Activated naive CD8-positive, alpha-beta T cell (primary cell): Measurements from ENCODE around the gene RIPOR1.
"Not testable (repeated sequence)": the region's sequence is repeated elsewhere in the genome, so short reads cannot be mapped to it uniquely, and the experiment has no call there.

Experiments used
- H3K27ac Mint-ChIP-seq: one replicate; pipeline ENCODE4 v1.8.0; 2021; ENCODE audit warnings: mixed read lengths
- H3K27me3 Mint-ChIP-seq: one replicate; pipeline ENCODE4 v1.8.0; 2021; ENCODE audit warnings: mixed read lengths
- H3K36me3 Mint-ChIP-seq: one replicate; pipeline ENCODE4 v1.8.0; 2021; ENCODE audit warnings: mixed read lengths
- H3K4me1 Mint-ChIP-seq: one replicate; pipeline ENCODE4 v1.8.0; 2021; ENCODE audit warnings: low read depth, mixed read lengths
- H3K4me3 Mint-ChIP-seq: one replicate; pipeline ENCODE4 v1.8.0; 2021; ENCODE audit warnings: mild to moderate bottlenecking, mixed read lengths
- H3K9me3 Mint-ChIP-seq: one replicate; pipeline ENCODE4 v1.8.0; 2021; ENCODE audit warnings: low read depth, mixed read lengths

RIPOR1 gene

DNA sequence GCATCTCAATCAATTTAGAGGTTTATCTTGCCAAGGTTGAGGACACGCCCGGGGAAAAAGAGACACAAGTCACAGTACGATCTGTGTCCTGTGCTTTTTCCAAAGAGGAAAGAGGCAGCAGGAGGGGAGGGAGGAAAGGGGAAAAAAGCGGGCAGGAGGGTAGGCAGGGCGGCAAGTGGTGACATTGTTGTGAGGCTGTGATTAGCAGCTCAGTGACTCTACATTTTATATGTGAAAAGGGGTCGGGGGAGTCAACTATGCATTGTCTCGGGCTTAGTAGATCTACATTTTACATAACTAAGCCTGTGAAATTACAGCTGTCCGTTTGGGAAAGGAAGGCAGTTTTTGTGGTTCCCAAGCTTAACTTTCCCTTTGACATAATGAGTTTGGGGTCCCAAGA is 22.2 kb upstream of the RIPOR1 start:
- Mint-ChIP-seq H3K27ac (peak overlapping the region; percentile 82), H3K4me3 (no peak overlapping the region), H3K9me3 (no peaks in the 10 kb centered on the region), H3K27me3 (no peaks in the 10 kb centered on the region), H3K36me3 (no peaks in the 10 kb centered on the region), H3K4me1 (peaks cover 55% of the 10 kb centered on the region)

DNA sequence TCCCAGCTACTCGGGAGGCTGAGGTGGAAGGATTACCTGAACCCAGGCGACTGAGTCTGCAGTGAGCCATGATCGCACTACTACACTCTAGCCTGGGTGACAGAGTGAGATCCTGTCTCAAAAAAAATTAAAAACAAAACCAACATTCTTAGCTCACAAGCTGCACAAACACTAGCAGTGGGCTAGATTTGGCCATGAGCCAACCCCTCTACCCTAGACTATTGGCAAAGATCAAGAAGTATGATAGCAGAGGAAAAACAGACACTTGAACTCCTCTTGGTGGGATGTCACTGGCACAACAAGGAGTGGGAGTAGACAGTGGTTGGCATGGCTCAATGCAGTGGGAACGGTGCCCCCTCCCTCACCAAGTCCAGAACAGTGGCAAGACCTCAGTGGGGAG is 19.6 kb upstream of the RIPOR1 start:
- H3K36me3 Mint-ChIP-seq, result no peaks in the 10 kb centered on the region
- peaks cover 50% of the 10 kb centered on the region for H3K4me1 Mint-ChIP-seq
- no peaks in the 10 kb centered on the region for H3K27me3 Mint-ChIP-seq
- peak overlapping the region; percentile 8 for H3K4me3 Mint-ChIP-seq
- H3K27ac Mint-ChIP-seq, result peak overlapping the region; percentile 50
- no peaks in the 10 kb centered on the region for H3K9me3 Mint-ChIP-seq

DNA sequence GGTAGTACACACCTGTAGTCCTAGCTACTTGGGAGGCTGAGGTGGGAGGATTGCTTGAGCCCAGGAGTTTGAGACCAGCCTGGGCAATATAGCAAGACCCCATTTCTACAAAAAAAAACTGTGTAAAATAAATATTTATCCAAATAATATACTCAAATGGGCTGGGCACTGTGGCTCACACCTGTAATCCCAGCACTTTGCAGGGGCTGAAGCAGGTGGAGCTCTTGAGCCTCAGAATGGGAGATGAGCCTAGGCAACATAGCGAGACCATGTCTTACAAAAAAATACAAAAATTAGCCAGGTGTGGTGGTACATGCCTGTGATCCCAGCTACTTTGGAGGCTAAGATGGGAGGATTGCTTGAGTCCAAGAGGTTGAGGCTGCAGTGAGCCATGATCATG is 14.7 kb upstream of the RIPOR1 start:
- peaks cover 29% of the 10 kb centered on the region for H3K4me1 Mint-ChIP-seq
- H3K4me3 Mint-ChIP-seq, H3K36me3 Mint-ChIP-seq, H3K27me3 Mint-ChIP-seq, H3K27ac Mint-ChIP-seq, H3K9me3 Mint-ChIP-seq: not testable (repeated sequence)

DNA sequence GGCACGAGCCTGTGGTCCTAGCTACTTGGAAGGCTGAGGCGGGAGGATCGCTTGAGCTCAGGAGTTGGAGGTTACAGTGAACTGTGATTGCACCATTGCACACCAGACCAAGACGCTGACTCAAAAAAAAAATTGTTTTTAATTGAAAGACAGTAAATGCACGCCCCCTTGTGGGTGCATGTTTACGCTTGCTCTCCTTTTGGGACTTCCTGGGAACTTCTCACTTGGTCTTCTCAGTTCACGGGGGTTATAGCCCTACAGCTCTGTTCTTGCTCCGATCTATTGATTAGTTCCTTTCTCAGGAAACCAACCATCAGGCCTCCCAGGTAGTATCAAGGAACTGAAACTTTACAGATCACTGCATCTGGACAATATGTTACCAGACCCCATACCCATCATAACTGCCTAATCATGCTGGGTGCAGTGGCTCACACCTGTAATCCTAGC is 14.2 kb upstream of the RIPOR1 start:
- no peaks in the 10 kb centered on the region for H3K27me3 Mint-ChIP-seq
- peaks cover 30% of the 10 kb centered on the region for H3K4me1 Mint-ChIP-seq
- no peaks in the 10 kb centered on the region for H3K9me3 Mint-ChIP-seq
- no peak overlapping the region for H3K4me3 Mint-ChIP-seq
- no peak overlapping the region for H3K27ac Mint-ChIP-seq
- H3K36me3 Mint-ChIP-seq, result no peaks in the 10 kb centered on the region

DNA sequence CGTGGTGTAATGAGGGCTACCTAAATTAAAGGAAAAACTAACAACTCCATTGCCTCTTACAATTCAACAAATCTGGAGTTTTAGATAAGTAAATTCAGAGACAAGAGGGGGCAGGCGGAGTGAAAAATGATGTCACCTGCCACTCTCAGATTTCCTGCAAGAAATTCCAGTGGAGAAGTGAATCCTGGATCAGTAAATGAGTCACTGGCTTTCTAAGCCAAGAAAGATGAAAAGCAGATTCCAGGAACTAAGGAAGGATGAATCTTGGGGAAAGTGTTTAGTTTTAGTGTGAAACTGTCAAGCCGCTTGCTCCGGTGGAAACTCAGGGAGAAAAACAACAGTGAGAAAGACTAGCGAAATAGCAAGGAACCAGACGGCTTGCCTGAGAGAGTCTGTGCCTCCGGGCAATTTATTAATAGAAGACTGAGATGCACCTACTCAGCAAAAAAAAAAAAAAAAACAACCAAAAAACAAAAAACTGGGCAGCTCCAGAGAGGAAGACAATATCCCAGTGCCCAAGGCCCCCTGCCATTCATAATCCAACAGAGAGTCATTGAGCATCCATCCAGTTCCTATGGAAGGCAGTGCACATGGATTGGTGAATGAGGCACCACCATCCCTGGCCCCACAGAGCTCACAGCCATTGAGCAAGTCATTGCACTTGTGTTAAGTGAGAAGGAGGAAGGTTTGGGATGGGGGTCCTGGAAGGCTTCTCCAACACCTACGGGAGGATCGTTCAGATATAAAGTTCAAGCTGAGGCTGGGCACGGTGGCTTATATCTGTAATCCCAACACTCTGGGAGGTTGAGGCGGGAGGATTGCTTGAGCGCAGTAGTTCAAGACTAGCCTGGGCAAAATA is 12.1 kb upstream of the RIPOR1 start:
- Mint-ChIP-seq H3K9me3 (no peaks in the 10 kb centered on the region), H3K4me1 (peaks cover 34% of the 10 kb centered on the region), H3K27ac (peak overlapping the region; percentile 30), H3K27me3 (no peaks in the 10 kb centered on the region), H3K36me3 (no peaks in the 10 kb centered on the region), H3K4me3 (no peak overlapping the region)

DNA sequence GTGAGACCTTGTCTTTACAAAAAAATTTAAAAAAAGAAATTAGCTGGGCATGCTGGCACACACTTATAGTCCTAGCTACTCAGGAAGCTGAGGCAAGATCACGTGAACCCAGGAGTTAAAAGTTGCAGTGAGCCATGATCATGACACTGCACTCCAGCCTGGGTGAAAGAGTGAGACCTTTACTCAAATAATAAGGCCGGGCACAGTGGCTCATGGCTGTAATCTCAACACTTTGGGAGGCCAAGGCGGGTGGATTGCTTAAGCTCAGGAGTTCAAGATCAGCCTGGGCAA is 11.5 kb upstream of the RIPOR1 start:
- H3K4me1 Mint-ChIP-seq, result peaks cover 34% of the 10 kb centered on the region
- no peaks in the 10 kb centered on the region for H3K36me3 Mint-ChIP-seq
- H3K27ac Mint-ChIP-seq, result no peak overlapping the region
- no peaks in the 10 kb centered on the region for H3K9me3 Mint-ChIP-seq
- no peak overlapping the region for H3K4me3 Mint-ChIP-seq
- no peaks in the 10 kb centered on the region for H3K27me3 Mint-ChIP-seq

DNA sequence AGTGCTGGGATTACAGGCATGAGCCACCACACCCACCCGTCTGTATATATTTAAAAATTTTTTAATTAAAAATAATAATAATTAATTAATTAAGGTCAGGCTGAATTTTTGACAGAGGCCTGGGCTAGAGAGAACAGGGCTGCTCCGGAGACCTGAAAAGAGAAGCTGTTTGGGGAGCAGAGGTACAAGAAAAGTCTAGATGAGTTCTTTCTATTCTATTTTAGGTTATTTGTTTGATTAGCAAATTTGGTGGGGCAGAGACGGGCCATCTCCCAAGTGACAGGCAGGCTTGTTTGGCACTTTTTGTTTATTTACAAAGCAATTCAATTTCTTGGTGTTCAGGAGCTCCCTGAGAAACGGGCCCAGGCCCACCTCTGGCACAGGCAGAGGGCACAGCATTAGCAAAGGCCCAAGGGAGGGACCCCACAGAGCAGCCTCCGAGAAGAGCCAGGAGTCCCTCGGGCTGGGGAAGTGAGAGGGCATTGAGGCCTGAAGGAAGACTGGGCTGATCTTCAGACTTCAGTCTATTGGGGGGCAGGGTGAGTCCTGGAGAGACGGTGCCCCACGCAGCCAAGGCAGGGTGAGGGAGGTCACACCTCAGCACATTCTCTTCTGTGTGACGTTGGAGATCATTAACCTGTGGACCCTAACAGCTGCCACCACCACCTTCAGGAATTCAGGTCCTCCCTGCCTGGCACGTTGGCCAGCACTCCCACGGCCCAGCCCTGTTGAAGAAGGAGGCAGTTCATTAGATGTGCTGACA is 10.8 kb upstream of the RIPOR1 start:
- no peaks in the 10 kb centered on the region for H3K36me3 Mint-ChIP-seq
- no peaks in the 10 kb centered on the region for H3K27me3 Mint-ChIP-seq
- H3K4me3 Mint-ChIP-seq, result no peak overlapping the region
- H3K4me1 Mint-ChIP-seq, result peaks cover 35% of the 10 kb centered on the region
- H3K9me3 Mint-ChIP-seq, result no peaks in the 10 kb centered on the region
- H3K27ac Mint-ChIP-seq, result no peak overlapping the region

DNA sequence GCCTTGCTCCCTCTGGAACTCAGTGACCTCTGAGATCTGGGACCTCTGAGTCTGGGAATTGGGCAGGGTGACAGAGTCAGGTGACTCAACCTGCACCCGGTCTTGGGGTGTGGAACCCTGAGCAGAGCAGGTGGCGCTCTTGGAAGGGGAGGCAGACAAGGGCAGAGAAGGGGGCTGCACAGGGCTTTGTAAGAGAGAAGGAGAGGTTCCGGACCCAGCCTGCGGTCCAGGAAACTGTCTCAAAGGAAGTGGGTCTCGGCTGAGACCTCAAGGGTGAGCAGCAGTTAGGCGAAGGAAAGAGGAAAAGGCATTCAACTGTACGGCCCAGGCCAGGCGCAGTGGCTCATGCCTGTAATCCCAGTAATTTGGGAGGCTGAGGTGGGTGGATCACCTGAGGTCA is 10.0 kb upstream of the RIPOR1 start:
- Mint-ChIP-seq H3K36me3 (no peaks in the 10 kb centered on the region), H3K27ac (peak overlapping the region; percentile 58), H3K4me1 (peaks cover 37% of the 10 kb centered on the region), H3K4me3 (peak overlapping the region; percentile 42), H3K9me3 (no peaks in the 10 kb centered on the region), H3K27me3 (no peaks in the 10 kb centered on the region)

DNA sequence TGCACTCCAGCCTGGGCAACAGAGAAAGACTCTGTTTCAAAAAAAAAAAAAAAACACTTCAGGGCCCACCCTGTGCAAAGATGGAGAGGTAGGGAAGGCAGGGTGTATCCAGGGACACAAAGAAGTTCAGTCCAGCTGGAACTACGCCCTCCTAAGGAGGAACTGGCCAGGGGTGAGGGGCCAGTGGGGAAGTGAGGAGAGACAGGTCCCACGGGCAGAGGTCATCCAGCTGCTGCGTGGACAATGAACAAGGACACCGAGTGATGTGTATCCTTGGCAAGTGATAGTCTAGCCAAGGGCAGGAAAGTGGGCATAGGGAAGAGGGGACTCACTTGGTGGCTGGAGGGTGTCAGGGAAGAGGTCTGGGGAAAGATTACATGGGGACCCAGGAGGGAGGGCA is 9.4 kb upstream of the RIPOR1 start:
- no peaks in the 10 kb centered on the region for H3K9me3 Mint-ChIP-seq
- H3K27me3 Mint-ChIP-seq, result no peaks in the 10 kb centered on the region
- H3K36me3 Mint-ChIP-seq, result no peaks in the 10 kb centered on the region
- peaks cover 37% of the 10 kb centered on the region for H3K4me1 Mint-ChIP-seq
- no peak overlapping the region for H3K27ac Mint-ChIP-seq
- H3K4me3 Mint-ChIP-seq, result no peak overlapping the region

DNA sequence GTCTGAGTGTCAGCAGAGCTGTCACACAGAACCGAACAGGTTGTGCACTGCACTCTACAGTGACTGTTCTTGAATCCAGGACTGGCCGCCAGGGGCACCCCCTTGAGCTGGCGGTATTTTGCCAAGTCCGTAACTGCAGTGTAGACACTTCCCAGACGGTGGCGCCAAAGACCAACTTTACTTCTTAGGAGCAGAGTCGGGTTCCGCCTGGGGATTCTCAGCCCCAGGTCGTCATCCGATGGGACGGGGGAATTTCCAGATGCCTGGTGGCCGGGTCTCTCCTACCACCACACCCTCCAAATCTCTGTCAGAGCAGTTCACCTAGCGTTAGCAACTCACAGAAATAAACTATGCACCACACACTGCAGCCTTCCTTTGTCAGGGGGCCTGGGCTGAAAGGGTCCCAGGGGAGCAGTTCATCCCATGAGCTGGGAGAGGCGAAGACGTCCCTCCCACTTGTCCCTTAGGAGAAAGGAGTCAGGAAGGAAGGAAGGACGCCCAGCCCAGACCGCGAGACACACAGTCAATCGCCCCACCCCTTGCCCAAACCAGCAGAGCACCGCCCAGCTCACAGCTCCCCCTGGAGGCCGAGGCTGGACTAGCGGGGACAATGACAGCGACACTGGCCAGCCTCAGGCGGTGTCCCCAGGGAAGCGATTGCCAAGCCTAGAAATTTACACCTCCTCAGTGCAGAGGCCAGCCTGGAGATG is 7.4 kb upstream of the RIPOR1 start:
- H3K27me3 Mint-ChIP-seq, result no peaks in the 10 kb centered on the region
- H3K4me3 Mint-ChIP-seq, result peak overlapping the region; percentile 92
- H3K36me3 Mint-ChIP-seq, result no peaks in the 10 kb centered on the region
- H3K4me1 Mint-ChIP-seq, result peaks cover 34% of the 10 kb centered on the region
- peak overlapping the region; percentile 96 for H3K27ac Mint-ChIP-seq
- H3K9me3 Mint-ChIP-seq, result no peaks in the 10 kb centered on the region

DNA sequence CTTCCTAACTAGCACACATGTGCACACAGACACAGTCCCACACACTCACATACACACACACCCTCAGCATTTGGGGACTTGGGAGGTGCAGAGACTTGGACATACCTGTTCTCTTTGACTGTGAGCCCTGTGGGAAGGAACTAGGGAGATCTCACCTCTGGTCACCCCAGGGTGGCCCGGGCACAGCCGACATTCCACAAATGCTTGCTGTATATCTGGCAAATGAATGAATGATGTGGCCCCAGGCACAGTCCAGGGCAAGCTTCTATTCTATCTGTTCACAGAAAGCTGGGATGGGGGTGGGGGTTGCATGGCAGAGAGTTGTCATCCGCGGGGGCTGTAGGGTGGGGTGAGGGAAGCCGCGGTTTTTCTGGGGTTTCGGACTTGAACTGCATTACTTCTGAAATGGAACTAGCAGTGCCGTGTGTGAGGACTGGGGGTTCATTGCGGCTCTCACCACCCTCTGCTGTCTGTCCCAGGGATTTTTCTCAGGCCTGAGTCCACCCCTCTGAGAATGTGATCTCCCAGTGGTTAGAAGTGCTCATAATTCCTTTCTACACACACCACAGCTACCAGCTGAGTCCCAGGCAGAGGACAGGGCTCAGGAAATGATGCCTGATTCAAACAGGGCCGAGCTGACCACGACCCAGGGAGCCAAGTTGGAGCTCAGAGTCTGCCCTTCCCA is 3.3 kb upstream of the RIPOR1 start:
- H3K36me3 Mint-ChIP-seq, result no peaks in the 10 kb centered on the region
- H3K27me3 Mint-ChIP-seq, result peaks cover 2% of the 10 kb centered on the region
- H3K9me3 Mint-ChIP-seq, result no peaks in the 10 kb centered on the region
- no peak overlapping the region for H3K4me3 Mint-ChIP-seq
- peaks cover 19% of the 10 kb centered on the region for H3K4me1 Mint-ChIP-seq
- H3K27ac Mint-ChIP-seq, result no peak overlapping the region

DNA sequence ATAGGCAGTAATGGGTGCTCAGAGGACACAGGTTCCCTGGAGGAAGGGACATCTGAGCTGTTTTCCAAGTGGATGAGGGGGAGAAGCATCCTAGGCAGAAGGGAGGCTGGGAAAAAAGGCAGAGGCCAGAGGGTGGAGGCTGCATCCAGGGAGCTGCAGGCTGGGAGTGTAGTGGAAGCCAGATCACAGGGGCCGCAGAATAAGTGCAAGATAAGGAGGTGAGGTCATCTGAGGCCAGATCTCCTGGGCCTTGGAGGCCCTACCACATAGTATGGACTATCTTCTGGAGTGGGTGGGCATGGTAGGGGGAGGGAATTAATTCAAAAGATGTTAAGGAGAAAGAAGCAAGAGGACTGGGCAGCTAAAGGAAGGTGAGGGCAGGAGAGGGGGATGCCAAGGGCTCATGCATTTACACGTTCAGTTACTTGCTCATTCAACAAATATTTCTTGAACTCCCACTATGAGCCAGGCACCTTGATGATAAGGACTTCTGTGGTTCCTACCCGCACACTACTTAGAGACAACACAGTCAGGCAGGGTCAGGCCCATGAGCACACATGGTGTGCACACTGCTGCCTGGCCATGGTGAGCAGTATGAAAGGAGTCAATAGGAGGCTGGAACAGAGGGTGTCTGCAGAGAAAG is 2.4 kb upstream of the RIPOR1 start:
- H3K36me3 Mint-ChIP-seq, result no peaks in the 10 kb centered on the region
- H3K9me3 Mint-ChIP-seq, result no peaks in the 10 kb centered on the region
- H3K27me3 Mint-ChIP-seq, result peaks cover 2% of the 10 kb centered on the region
- no peak overlapping the region for H3K4me3 Mint-ChIP-seq
- peaks cover 23% of the 10 kb centered on the region for H3K4me1 Mint-ChIP-seq
- H3K27ac Mint-ChIP-seq, result no peak overlapping the region

DNA sequence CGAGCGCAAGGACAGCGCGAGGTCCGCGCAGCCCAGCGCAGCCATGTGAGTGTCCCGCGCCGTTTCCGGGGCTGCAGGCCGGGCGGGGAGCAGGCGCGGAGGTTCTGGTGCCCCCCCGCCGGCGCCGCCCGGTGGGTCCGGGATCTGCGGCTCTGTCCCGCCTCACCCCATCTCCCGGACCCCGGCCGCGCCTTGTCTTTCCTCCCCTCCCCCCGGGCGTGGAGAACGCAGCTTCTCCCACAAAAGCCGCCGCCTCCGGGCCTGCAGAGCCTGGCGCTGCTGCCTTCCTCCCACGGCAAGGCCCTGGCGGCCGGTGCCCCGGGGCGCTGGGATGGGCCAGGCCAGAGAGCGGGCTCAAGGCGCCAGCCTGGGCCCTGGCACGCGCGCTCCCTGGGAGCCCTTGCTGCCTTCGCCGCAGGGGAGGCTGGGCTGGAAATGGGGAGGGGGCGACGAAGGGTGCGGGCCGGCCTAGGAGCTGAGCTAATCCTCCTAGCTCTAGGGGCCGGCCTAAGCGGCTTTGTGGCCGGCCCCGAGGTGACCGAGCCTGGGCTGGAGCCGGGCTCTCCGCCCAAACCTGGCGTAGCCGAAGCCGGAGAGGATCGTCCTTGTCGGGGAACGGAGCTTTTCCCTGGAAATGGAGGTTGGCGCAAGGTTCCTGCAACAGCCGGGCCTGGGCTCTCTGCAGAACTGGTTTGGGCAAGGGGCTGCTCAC is 397 bp downstream of the RIPOR1 start:
- Mint-ChIP-seq H3K27ac (no peak overlapping the region), H3K36me3 (no peaks in the 10 kb centered on the region), H3K27me3 (peaks cover 2% of the 10 kb centered on the region), H3K9me3 (no peaks in the 10 kb centered on the region), H3K4me1 (peaks cover 19% of the 10 kb centered on the region), H3K4me3 (peak overlapping the region; percentile 86)

DNA sequence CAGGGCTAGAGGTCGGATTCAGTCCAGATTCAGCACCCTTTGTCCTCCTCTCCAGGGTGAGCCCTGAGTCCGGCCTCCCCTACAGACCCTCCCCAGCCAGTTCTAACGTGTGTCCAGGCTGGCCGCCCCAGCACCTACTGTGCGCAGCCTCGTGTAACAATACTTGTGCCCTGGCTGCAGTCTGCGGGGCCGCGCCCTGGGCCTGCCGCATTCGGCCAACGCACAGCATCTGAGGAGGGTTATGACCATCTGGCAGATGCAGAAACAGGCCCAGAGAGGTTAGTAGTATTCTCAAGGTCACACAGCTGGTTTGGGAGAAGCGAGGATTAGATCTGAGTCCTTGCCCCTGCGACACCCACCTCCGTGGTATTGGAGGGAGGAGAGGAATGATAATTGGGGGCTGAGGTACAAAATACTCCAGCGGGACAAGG is 968 bp downstream of the RIPOR1 start:
- no peaks in the 10 kb centered on the region for H3K36me3 Mint-ChIP-seq
- peaks cover 2% of the 10 kb centered on the region for H3K27me3 Mint-ChIP-seq
- no peaks in the 10 kb centered on the region for H3K9me3 Mint-ChIP-seq
- peaks cover 19% of the 10 kb centered on the region for H3K4me1 Mint-ChIP-seq
- peak overlapping the region; percentile 86 for H3K4me3 Mint-ChIP-seq
- H3K27ac Mint-ChIP-seq, result no peak overlapping the region
